Neural progenitor cell (in vitro differentiated cells): ENCODE results near the gene KCTD16. TPM values are rescaled to one million over a fixed set of nuclear protein-coding genes. Genes with fewer than 3 reads are reported as not detected.

Experiments used
- DNase-seq: peaks from one replicate; pipeline ENCODE4 v3.0.0-alpha.2; 2016; ENCODE audit warnings: low spot score
- H2AFZ ChIP-seq: fragments of 200-600 bp; sonication (generic); replicated peaks from 2 replicates; pipeline ENCODE4 v1.6.1; 2016; ENCODE audit warnings: antibody characterized with exemption
- H3F3A ChIP-seq: fragments of 200-600 bp; sonication (generic); 2 replicates; pipeline ENCODE4 v1.6.1; 2016; ENCODE audit warnings: antibody characterized with exemption, low read depth
- H3K27ac ChIP-seq: fragments of 200-600 bp; sonication (generic); 2 replicates; pipeline ENCODE4 v1.5.1; 2016; ENCODE audit warnings: mild to moderate bottlenecking
- H3K27me3 ChIP-seq: fragments of 200-600 bp; sonication (generic); 2 replicates; pipeline ENCODE4 v1.6.1; 2016; ENCODE audit warnings: mild to moderate bottlenecking, moderate library complexity
- H3K36me3 ChIP-seq: fragments of 200-600 bp; sonication (generic); 2 replicates; pipeline ENCODE4 v1.5.1; 2016
- H3K4me1 ChIP-seq: fragments of 200-600 bp; sonication (generic); 2 replicates; pipeline ENCODE4 v1.6.1; 2016; ENCODE audit warnings: mixed run types
- H3K4me2 ChIP-seq: fragments of 200-600 bp; sonication (generic); 2 replicates; pipeline ENCODE4 v1.6.1; 2016
- H3K4me3 ChIP-seq: fragments of 200-600 bp; sonication (generic); 2 replicates; pipeline ENCODE4 v1.5.1; 2016
- H3K79me2 ChIP-seq: fragments of 200-600 bp; sonication (generic); 2 replicates; pipeline ENCODE4 v1.6.1; 2016; ENCODE audit warnings: low read depth
- H3K9ac ChIP-seq: fragments of 200-600 bp; sonication (generic); 2 replicates; pipeline ENCODE4 v1.6.1; 2016
- H3K9me3 ChIP-seq: fragments of 200-600 bp; sonication (generic); 2 replicates; pipeline ENCODE4 v1.5.1; 2016; ENCODE audit warnings: low read depth
- H4K20me1 ChIP-seq: fragments of 200-600 bp; sonication (generic); 2 replicates; pipeline ENCODE4 v1.6.1; 2016; ENCODE audit warnings: low read depth
- H3K27ac Mint-ChIP-seq: 3 replicates; pipeline ENCODE4 v1.8.0; 2021; ENCODE audit warnings: mixed read lengths
- H3K27me3 Mint-ChIP-seq: 2 replicates; pipeline ENCODE4 v1.8.0; 2022; ENCODE audit warnings: low read depth, mild to moderate bottlenecking, inconsistent platforms, moderate library complexity, mixed read lengths; ENCODE audit not compliant: insufficient read depth
- H3K36me3 Mint-ChIP-seq: 3 replicates; pipeline ENCODE4 v1.8.0; 2021; ENCODE audit warnings: mixed read lengths
- H3K4me1 Mint-ChIP-seq: 3 replicates; pipeline ENCODE4 v1.8.0; 2021; ENCODE audit warnings: mixed read lengths
- H3K4me3 Mint-ChIP-seq: 3 replicates; pipeline ENCODE4 v1.8.0; 2021; ENCODE audit warnings: mild to moderate bottlenecking, moderate library complexity, mixed read lengths
- H3K9me3 Mint-ChIP-seq: 3 replicates; pipeline ENCODE4 v1.8.0; 2020; ENCODE audit warnings: mixed read lengths
- EZH2 ChIP-seq: fragments of 200-600 bp; sonication (generic); IDR thresholded peaks from 2 replicates; pipeline ENCODE4 v1.6.1; 2017; ENCODE audit warnings: antibody characterized with exemption, mild to moderate bottlenecking, moderate library complexity
- EZH2phosphoT487 ChIP-seq: fragments of 200-600 bp; sonication (generic); IDR thresholded peaks from 2 replicates; pipeline ENCODE4 v1.6.1; 2017; ENCODE audit warnings: antibody characterized with exemption
- total RNA-seq: library from RNA; depleted of rRNA; stranded (reverse); fragments of >200 nt; gene quantifications from 2 replicates; pipeline ENCODE4 v1.2.3, GENCODE V29; 2015; ENCODE audit warnings: low replicate concordance
- TF ChIP-seq, protein P1 (sequence below): fragments of 200-600 bp; sonication (generic); IDR thresholded peaks from 2 replicates; pipeline ENCODE4 v1.5.1; 2017; ENCODE audit warnings: antibody characterized with exemption, mild to moderate bottlenecking

Gene KCTD16
- total RNA-seq, 1 donor from 2014 or later = 1.6 TPM

DNA sequence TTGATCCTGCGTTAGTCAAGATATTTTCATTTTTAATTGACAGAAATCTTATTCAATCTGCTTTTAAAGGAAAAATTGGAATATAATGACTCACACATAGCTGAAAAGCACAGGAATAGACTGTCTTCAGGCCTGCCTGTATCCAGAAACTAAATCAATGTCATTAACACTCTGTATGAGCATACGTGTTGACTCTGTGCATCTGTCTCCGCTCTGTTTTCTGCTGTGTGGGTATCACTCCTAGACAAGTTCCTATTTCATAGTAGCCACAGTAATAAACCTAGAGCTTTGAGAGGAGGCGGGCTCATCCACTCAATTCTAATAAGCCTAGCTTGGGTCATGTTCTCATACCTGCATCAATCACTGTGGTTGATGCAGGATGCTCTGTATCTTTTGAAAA, 267.6 kb downstream of the KCTD16 start:
- peaks cover 20% of the 10 kb centered on the region for H3K4me1 ChIP-seq
- H3K27ac ChIP-seq = no peak overlapping the region
- H3K79me2 ChIP-seq = no peaks in the 10 kb centered on the region
- H3K36me3 ChIP-seq = no peaks in the 10 kb centered on the region
- no peak overlapping the region for H3K4me3 Mint-ChIP-seq
- peaks cover 16% of the 10 kb centered on the region for H3F3A ChIP-seq
- H3K27me3 Mint-ChIP-seq = no peaks in the 10 kb centered on the region
- H2AFZ ChIP-seq = no peak overlapping the region
- H3K9me3 Mint-ChIP-seq = peaks cover 4% of the 10 kb centered on the region
- H3K4me3 ChIP-seq = no peak overlapping the region
- H3K9ac ChIP-seq = no peak overlapping the region
- no peak overlapping the region for H3K27ac Mint-ChIP-seq
- H3K9me3 ChIP-seq = no peaks in the 10 kb centered on the region
- no peak overlapping the region for H3K4me2 ChIP-seq
- H3K4me1 Mint-ChIP-seq = peaks cover 8% of the 10 kb centered on the region
- H3K36me3 Mint-ChIP-seq = peaks cover 2% of the 10 kb centered on the region
- TF ChIP-seq EZH2 (no peak), EZH2phosphoT487 (no peak)
- TF ChIP-seq, protein P1, sequence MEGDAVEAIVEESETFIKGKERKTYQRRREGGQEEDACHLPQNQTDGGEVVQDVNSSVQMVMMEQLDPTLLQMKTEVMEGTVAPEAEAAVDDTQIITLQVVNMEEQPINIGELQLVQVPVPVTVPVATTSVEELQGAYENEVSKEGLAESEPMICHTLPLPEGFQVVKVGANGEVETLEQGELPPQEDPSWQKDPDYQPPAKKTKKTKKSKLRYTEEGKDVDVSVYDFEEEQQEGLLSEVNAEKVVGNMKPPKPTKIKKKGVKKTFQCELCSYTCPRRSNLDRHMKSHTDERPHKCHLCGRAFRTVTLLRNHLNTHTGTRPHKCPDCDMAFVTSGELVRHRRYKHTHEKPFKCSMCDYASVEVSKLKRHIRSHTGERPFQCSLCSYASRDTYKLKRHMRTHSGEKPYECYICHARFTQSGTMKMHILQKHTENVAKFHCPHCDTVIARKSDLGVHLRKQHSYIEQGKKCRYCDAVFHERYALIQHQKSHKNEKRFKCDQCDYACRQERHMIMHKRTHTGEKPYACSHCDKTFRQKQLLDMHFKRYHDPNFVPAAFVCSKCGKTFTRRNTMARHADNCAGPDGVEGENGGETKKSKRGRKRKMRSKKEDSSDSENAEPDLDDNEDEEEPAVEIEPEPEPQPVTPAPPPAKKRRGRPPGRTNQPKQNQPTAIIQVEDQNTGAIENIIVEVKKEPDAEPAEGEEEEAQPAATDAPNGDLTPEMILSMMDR = no peak
- no peak for DNase-seq
- H4K20me1 ChIP-seq = no peaks in the 10 kb centered on the region
- H3K27me3 ChIP-seq = no peaks in the 10 kb centered on the region

DNA sequence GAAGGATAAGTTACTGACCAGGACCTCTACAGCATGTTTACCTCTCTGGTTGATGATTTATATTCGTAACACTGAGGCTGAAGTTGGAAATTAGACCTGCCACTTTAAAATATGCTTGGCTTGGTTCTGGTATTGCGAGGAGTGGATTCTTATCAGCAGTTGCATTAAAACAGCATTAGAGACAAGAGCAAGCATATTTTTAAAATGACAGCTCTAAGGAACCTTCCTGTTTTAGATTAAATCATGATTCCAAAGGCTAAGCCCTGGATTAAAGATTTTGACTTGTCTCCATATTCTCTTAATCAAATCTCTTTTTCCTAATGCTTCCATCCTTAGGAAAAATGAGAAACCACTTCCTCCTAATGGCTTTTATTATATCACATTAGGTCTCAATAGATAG, 277.8 kb downstream of the KCTD16 start:
- Histone ChIP-seq H3K27me3 (no peaks in the 10 kb centered on the region), H2AFZ (no peak overlapping the region), H3F3A (no peaks in the 10 kb centered on the region), H4K20me1 (no peaks in the 10 kb centered on the region), H3K79me2 (no peaks in the 10 kb centered on the region), H3K4me2 (no peak overlapping the region), H3K27ac (no peak overlapping the region), H3K9me3 (no peaks in the 10 kb centered on the region), H3K9ac (no peak overlapping the region), H3K4me3 (no peak overlapping the region), H3K4me1 (no peaks in the 10 kb centered on the region), H3K36me3 (no peaks in the 10 kb centered on the region)
- Mint-ChIP-seq H3K27me3 (peaks cover 2% of the 10 kb centered on the region), H3K36me3 (no peaks in the 10 kb centered on the region), H3K4me1 (no peaks in the 10 kb centered on the region), H3K4me3 (no peak overlapping the region), H3K27ac (no peak overlapping the region), H3K9me3 (no peaks in the 10 kb centered on the region)
- DNase-seq = no peak
- TF ChIP-seq, protein P1 = no peak
- TF ChIP-seq EZH2 (no peak), EZH2phosphoT487 (no peak)

DNA sequence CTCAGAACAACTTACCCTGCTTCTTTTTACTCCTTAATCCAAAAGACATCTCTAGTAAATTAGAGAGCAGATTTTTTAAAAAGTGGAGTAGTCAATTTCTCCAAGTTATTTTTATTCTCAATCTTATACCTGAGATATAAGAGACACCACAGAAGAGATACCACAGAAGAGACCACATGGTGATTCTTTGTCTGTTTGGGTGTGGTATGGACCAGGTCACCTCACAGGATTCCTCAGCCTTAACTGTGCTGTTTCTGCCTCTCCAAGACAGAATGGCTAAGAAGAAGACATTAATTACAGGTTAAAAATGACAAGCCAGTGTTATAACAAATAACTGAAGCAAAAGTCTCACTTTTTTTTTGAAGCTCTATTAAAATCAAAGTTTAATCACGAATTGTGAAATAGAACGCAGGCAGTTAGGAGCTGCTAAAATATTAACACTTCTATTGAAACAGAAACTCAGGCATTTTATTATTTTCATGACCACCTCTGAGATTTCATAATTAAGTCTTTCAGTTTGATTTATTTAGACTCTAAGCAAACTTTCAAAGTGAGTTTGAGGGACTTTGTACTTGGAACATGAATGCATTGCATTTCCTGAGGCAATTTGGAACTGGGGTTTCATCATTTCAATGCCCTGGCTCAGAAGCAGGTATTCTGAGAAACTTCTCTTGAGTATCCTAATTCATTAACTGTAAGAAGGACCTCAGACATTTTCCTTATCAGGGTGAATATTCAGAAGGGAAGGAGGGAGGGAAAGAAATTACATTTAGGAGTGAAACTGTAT, 280.7 kb downstream of the KCTD16 start:
- Histone ChIP-seq H2AFZ (no peak overlapping the region), H3K36me3 (no peaks in the 10 kb centered on the region), H4K20me1 (no peaks in the 10 kb centered on the region), H3K27ac (no peak overlapping the region), H3K9ac (no peak overlapping the region), H3K4me2 (no peak overlapping the region), H3K4me1 (peaks cover 7% of the 10 kb centered on the region), H3F3A (no peaks in the 10 kb centered on the region), H3K27me3 (no peaks in the 10 kb centered on the region), H3K4me3 (no peak overlapping the region), H3K79me2 (no peaks in the 10 kb centered on the region), H3K9me3 (no peaks in the 10 kb centered on the region)
- Mint-ChIP-seq H3K27ac (no peak overlapping the region), H3K4me1 (peaks cover 2% of the 10 kb centered on the region), H3K9me3 (no peaks in the 10 kb centered on the region), H3K27me3 (peaks cover 2% of the 10 kb centered on the region), H3K36me3 (no peaks in the 10 kb centered on the region), H3K4me3 (no peak overlapping the region)
- DNase-seq = no peak
- TF ChIP-seq EZH2 = no peak
- TF ChIP-seq, protein P1 = no peak
- no peak for TF ChIP-seq EZH2phosphoT487
